IPS-20b (cell line): ENCODE measurements around the gene CDC42EP1.
"Not testable (repeated sequence)": the region's sequence is repeated elsewhere in the genome, so short reads cannot be mapped to it uniquely, and the experiment has no call there.

Experiments used
- H3K27ac ChIP-seq: one replicate; pipeline ENCODE4 v1.5.1; 2013; ENCODE audit warnings: low read length
- H3K27me3 ChIP-seq: 2 replicates; pipeline ENCODE4 v1.6.1; 2013; ENCODE audit warnings: mild to moderate bottlenecking, low read length, inconsistent platforms; ENCODE audit not compliant: insufficient read depth
- H3K36me3 ChIP-seq: 2 replicates; pipeline ENCODE4 v1.6.1; 2013; ENCODE audit warnings: low read depth, mild to moderate bottlenecking, inconsistent platforms, low read length, moderate library complexity; ENCODE audit not compliant: insufficient read depth
- H3K4me1 ChIP-seq: 2 replicates; pipeline ENCODE4 v1.6.1; 2013; ENCODE audit warnings: mild to moderate bottlenecking, control low read depth, inconsistent platforms, low read length, moderate library complexity; ENCODE audit not compliant: insufficient read depth
- H3K4me3 ChIP-seq: 2 replicates; pipeline ENCODE4 v1.5.1; 2013; ENCODE audit warnings: mild to moderate bottlenecking, low read length, inconsistent platforms
- H3K9ac ChIP-seq: 2 replicates; pipeline ENCODE4 v1.6.1; 2013; ENCODE audit warnings: low read depth, mild to moderate bottlenecking, inconsistent platforms, low read length, moderate library complexity
- H3K9me3 ChIP-seq: 2 replicates; pipeline ENCODE4 v1.6.1; 2013; ENCODE audit warnings: mild to moderate bottlenecking, low read depth, low read length, inconsistent platforms; ENCODE audit not compliant: insufficient read depth

CDC42EP1 gene

DNA sequence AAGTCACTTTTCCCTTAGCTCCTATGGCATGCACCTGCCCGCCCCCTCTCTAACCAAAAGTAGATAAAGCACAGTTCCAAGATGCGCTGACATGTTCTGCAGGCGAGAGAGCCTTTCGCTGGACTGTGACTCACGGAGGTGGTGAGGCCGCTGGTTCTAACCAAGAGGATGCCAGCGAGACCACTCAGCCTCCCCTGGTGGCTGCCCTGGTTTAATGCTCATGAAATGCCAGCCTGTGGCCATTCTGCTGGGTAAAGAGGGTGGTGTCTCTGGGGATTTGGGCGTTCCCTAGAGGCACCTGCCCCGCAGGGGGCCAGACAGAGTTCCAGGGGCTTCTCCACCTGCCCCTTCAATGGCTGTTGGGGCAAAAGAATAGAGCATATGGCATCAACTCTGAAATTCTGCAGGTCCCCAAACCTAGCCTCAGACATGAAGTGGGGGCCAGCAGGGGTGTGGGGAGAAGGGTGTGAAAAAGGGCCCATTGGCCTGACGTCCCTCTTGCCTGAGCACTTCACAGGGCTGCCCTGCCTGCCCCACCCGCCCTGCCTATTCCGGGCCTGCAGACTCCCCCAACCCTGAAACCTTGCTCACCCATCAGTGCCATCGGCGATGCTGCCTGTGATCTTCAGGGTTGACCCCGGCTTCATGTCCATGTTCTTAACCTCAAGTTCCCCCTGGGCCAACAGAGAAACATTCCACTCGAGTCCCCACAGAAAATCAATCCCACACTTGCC, 11.1 kb downstream of the CDC42EP1 start:
- Histone ChIP-seq H3K4me3 (no peak overlapping the region), H3K36me3 (no peaks in the 10 kb centered on the region), H3K27me3 (no peaks in the 10 kb centered on the region), H3K27ac (no peak overlapping the region), H3K9me3 (no peaks in the 10 kb centered on the region), H3K4me1 (peaks cover 11% of the 10 kb centered on the region), H3K9ac (no peak overlapping the region)

DNA sequence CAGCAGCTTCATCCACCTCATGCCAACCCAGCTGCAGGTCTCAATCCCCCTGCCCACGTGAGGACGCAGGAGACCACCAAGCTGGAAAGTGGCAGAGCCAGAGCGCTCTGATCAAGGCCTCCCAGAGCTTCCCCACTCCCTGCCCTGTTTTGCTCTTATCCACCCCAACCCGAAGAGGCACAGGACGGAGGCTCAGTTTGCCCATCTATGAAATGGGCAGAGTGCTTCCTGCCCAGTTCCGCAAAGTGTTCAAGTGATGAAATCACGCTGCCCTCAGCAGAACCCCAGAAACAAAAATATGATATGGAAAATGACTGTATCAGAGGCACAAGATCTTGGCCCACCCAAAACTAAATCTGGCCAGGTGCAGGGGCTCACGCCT, 11.7 kb downstream of the CDC42EP1 start:
- H3K4me1 ChIP-seq: peaks cover 11% of the 10 kb centered on the region
- H3K36me3 ChIP-seq: no peaks in the 10 kb centered on the region
- H3K9ac ChIP-seq: no peak overlapping the region
- no peaks in the 10 kb centered on the region for H3K9me3 ChIP-seq
- no peaks in the 10 kb centered on the region for H3K27me3 ChIP-seq
- H3K27ac ChIP-seq: no peak overlapping the region
- H3K4me3 ChIP-seq: no peak overlapping the region

DNA sequence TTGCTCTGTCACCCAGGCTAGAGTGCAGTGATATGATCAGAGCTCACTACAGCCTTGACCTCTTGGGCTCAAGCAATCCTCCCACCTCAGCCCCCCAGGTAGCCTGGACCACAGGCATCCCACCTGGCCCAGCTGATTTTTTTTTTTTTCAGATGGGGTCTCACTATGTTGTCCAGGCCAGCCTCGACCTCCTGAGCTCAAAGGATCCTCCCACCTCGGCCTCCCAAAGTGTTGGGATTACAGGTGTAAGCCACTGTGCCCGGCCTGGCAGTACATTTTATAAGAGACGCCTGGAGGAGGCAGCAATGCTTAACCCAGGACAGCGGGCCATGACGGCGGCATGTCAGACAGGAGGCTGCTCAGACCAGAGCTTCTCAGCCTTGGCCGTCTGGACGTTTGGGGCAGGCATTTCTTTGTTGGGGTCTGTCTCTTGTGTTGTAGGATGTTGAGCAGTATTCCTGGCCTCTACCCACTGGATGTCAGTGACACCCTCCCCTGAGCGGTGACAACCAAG, 15.3 kb downstream of the CDC42EP1 start:
- H3K4me1 ChIP-seq: no peaks in the 10 kb centered on the region; the same call in 1 of the 2 replicates
- H3K36me3 ChIP-seq: no peaks in the 10 kb centered on the region
- H3K27ac ChIP-seq: no peak overlapping the region
- H3K4me3 ChIP-seq: no peak overlapping the region
- H3K27me3 ChIP-seq: no peaks in the 10 kb centered on the region
- H3K9ac ChIP-seq: no peak overlapping the region
- H3K9me3 ChIP-seq: no peaks in the 10 kb centered on the region

GRCh38 chr22:37578002-37578401, 17.7 kb downstream of the CDC42EP1 start:
- no peak overlapping the region for H3K27ac ChIP-seq
- H3K36me3 ChIP-seq: no peaks in the 10 kb centered on the region
- H3K9ac ChIP-seq: no peak overlapping the region
- no peaks in the 10 kb centered on the region for H3K4me1 ChIP-seq
- H3K27me3 ChIP-seq: no peaks in the 10 kb centered on the region
- no peak overlapping the region for H3K4me3 ChIP-seq
- no peaks in the 10 kb centered on the region for H3K9me3 ChIP-seq

DNA sequence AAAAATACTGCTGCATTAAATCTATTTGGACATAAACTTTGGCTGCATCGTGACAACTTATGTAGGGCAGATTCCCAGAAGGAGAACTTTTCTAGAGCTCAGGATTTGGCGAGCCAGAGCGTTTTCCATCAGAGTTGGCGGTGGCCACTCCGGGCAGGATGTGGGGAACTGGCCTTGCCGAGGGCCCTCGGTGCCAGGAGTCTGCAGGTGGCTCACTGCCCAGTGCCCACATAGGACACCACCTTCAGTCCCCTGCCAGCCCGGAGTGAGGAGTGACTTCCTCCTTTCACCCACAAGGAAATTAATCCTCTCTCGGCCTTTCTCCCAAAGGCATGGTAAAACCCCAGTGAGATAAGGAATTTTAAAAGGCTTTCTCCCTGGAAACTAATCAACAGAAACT, 21.2 kb downstream of the CDC42EP1 start:
- Histone ChIP-seq H3K27me3 (no peaks in the 10 kb centered on the region), H3K27ac (no peak overlapping the region), H3K36me3 (no peaks in the 10 kb centered on the region), H3K4me3 (no peak overlapping the region), H3K9me3 (no peaks in the 10 kb centered on the region), H3K4me1 (peaks cover 4% of the 10 kb centered on the region; the same call in 1 of the 2 replicates), H3K9ac (no peak overlapping the region)

DNA sequence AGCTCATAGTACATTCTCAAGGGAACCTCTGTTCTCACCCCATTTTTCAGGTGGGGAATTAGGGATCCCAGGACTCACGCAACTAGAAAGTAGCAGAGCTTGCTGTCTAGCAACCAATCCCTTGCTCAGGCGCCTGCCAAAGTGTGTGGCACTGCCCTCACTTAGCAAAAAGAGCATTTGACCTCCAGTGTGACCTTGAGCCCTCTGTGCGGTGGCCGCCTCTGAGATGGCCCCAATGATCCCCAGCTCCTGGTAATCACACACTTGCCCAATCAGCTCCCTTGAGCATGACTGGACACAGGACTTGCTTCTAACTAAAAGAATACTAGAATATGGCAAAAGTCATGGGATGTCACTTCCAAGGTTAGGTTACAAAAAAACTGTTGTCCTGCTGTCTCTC, 22.2 kb downstream of the CDC42EP1 start:
- no peaks in the 10 kb centered on the region for H3K27me3 ChIP-seq
- H3K9ac ChIP-seq: no peak overlapping the region
- H3K4me3 ChIP-seq: no peak overlapping the region
- H3K4me1 ChIP-seq: peaks cover 4% of the 10 kb centered on the region; the same call in 1 of the 2 replicates
- no peaks in the 10 kb centered on the region for H3K9me3 ChIP-seq
- H3K27ac ChIP-seq: no peak overlapping the region
- no peaks in the 10 kb centered on the region for H3K36me3 ChIP-seq

- H3K4me3 ChIP-seq: no peak overlapping the region
- H3K27ac ChIP-seq: no peak overlapping the region
- no peak overlapping the region for H3K9ac ChIP-seq
- no peaks in the 10 kb centered on the region for H3K36me3 ChIP-seq
- no peaks in the 10 kb centered on the region for H3K9me3 ChIP-seq
- H3K27me3 ChIP-seq: no peaks in the 10 kb centered on the region
- peaks cover 4% of the 10 kb centered on the region; the same call in 1 of the 2 replicates for H3K4me1 ChIP-seq
These were observed 28.4 kb downstream of the CDC42EP1 start for GRCh38 chr22:37588546-37589215.

- no peaks in the 10 kb centered on the region for H3K9me3 ChIP-seq
- no peak overlapping the region for H3K27ac ChIP-seq
- no peak overlapping the region for H3K9ac ChIP-seq
- H3K4me1 ChIP-seq: peaks cover 4% of the 10 kb centered on the region; the same call in 1 of the 2 replicates
- H3K36me3 ChIP-seq: no peaks in the 10 kb centered on the region
- no peaks in the 10 kb centered on the region for H3K27me3 ChIP-seq
- H3K4me3 ChIP-seq: no peak overlapping the region
These were observed 29.4 kb downstream of the CDC42EP1 start for GRCh38 chr22:37589636-37590035.

DNA sequence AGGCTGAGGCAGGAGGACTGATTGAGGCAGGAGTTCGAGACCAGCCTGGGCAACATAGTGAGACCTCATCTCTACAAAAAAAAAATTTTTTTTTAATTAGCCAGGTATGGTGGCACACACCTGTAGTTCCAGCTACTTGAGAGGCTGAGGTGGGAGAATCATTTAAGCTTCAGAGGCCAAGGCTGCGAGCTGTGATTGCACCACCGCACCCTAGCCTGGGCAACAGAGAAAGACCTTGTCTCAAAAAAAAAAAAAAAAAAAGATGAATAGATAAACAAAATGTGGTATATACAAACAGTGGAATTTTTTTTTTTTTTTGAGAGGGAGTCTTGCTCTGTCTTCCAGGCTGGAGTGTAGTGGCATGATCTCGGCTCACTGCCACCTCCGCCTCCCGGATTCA, 30.8 kb downstream of the CDC42EP1 start:
- not testable (repeated sequence) for H3K27me3 ChIP-seq, H3K4me1 ChIP-seq, H3K4me3 ChIP-seq, H3K36me3 ChIP-seq, H3K9me3 ChIP-seq, H3K27ac ChIP-seq, H3K9ac ChIP-seq

DNA sequence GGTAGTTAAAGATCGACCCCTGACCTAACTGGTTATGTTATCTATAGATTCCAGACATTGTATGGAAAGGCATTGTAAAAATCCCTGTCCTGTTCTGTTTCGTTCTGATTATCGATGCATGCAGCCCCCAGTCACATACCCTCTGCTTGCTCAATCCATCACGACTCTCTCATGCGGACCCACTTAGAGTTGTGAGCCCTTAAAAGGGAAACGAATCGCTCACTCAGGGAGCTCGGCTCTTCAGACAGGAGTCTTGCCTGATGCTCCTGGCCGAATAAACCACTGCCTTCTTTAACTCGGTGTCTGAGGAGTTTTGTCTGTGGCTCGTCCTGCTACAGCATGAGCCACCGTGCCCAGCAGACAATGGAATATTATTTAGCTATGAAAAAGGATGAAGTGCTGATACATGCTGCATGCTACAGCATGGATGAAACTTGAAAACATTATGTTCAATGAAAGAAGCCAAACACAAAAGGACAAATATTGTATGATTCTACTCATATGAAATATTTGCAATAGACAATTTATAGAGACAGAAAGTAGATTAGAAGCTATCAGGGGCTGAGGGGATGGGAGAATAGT, 31.6 kb downstream of the CDC42EP1 start:
- Histone ChIP-seq H3K9me3 (no peaks in the 10 kb centered on the region), H3K9ac (peak overlapping the region; percentile 17; the same call in 1 of the 2 replicates), H3K4me3 (peak overlapping the region; percentile 50), H3K27ac (no peak overlapping the region), H3K27me3 (no peaks in the 10 kb centered on the region), H3K36me3 (no peaks in the 10 kb centered on the region), H3K4me1 (no peaks in the 10 kb centered on the region)

DNA sequence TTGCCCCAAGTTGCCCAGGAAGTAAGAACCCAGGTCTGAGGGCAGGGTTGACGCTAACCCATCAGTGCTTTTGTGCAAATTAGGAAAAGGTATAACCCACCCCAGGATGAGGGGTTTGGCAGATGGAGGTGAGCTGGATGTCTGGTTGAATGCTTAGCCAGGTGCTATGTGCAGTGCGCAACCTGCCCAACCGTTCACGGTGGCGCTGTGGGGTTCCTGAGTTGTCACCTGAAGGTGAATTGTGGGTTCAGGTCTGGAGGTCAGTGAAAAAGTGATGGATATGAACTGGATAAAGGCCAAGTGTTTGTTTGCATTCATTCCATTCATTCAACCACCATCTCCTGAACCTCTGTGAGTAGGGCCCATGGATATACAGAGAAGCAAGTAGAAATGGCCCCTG, 34.0 kb downstream of the CDC42EP1 start:
- H3K36me3 ChIP-seq: no peaks in the 10 kb centered on the region
- H3K9ac ChIP-seq: no peak overlapping the region
- H3K27me3 ChIP-seq: no peaks in the 10 kb centered on the region
- no peak overlapping the region for H3K27ac ChIP-seq
- no peaks in the 10 kb centered on the region for H3K4me1 ChIP-seq
- no peaks in the 10 kb centered on the region for H3K9me3 ChIP-seq
- no peak overlapping the region for H3K4me3 ChIP-seq

GRCh38 chr22:37599153-37599552, 38.9 kb downstream of the CDC42EP1 start:
- Histone ChIP-seq H3K36me3 (no peaks in the 10 kb centered on the region), H3K9me3 (no peaks in the 10 kb centered on the region), H3K4me3 (no peak overlapping the region), H3K27me3 (no peaks in the 10 kb centered on the region), H3K4me1 (peaks cover 5% of the 10 kb centered on the region; the same call in 1 of the 2 replicates), H3K9ac (no peak overlapping the region), H3K27ac (no peak overlapping the region)
